Measurements from ENCODE around the gene B4GAT1. TPM values are rescaled to one million over a fixed set of nuclear protein-coding genes. Genes with fewer than 3 reads are reported as not detected.

B4GAT1 gene
- total and polyA plus RNA-seq, 2 of the 13 experiments (the other 11 are each of a cell fraction or from before 2014, with no cell fraction given): 40.4 to 109 TPM

DNA sequence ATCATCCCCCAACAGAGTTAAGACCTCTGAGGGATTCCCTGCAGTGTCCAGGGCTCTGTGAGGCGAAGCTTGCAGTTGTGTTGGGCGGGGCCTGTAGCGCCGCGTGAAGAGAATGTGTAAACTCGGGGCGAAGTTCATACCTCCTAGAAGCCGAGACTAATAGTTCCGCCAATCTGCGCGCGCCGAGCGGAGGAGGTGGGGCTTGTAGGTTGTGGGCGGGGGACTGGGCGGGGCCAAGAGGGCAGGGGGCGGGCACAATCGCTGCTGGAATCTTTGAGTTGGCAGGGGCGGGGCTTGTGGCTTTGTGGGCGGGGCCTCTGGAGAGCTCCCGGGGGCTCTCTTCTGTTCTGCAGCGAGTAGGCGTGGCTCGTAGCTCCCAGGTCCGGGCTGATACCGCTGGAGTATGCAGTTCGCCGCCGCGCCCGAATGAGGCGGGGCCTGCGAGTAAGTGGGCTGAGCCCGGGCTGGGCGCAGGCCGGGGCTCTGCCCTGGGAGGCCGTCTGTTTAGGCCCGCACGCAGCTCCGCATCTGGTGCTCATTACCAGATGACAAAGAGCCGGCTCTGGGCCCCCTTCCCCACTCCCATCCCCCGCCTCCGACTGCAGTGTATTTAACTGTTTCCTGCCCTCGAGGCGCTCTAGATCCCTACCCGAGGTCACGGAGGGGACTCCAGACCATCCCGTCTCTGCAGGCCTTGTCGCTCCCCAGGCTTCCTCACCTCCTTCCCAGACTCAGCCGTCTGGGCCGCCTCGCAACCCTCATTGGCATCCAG lies 34.7 kb downstream of the B4GAT1 start (continued):
- TF ChIP-seq PATZ1 (CRISPR knock-in tag; IDR thresholded peaks at IDR 0.05) (peak; percentile 30), ETV6 (CRISPR knock-in tag; conservative IDR thresholded peaks at IDR 0.05) (no peak), ZFY (CRISPR knock-in tag; IDR thresholded peaks at IDR 0.05) (peak; percentile 82), TAF1 (CRISPR knock-in tag; IDR thresholded peaks at IDR 0.05) (peak; percentile 36; the same call in 1 of the 2 replicates), HOXD1 (CRISPR knock-in tag; IDR thresholded peaks at IDR 0.05) (no peak), POLR2A (IDR thresholded peaks at IDR 0.05; ENCODE audit: insufficient read depth in 1 of 2, low read depth in 2 of 2, low read length in 2 of 2) (peak in 1 of 2 experiments; percentile 42; a peak in 2 of 4 replicates), CHCHD3 (CRISPR knock-in tag; IDR thresholded peaks at IDR 0.05) (no peak), NR0B2 (CRISPR knock-in tag; IDR thresholded peaks at IDR 0.05) (0 out of 2 replicates have a peak, but pooled peaks have one; percentile 26), ZNF777 (CRISPR knock-in tag; IDR thresholded peaks at IDR 0.05) (peak; percentile 93), HDAC1 (CRISPR knock-in tag; IDR thresholded peaks at IDR 0.05) (peak; percentile 9; the same call in 1 of the 2 replicates), ZNF33A (CRISPR knock-in tag; IDR thresholded peaks at IDR 0.05; ENCODE audit: borderline replicate concordance) (no peak), HOXA7 (CRISPR knock-in tag; IDR thresholded peaks at IDR 0.05) (no peak), ZNF260 (CRISPR knock-in tag; IDR thresholded peaks at IDR 0.05; ENCODE audit: borderline replicate concordance, low read depth) (no peak), ZFX (CRISPR knock-in tag; IDR thresholded peaks at IDR 0.05; ENCODE audit: low read depth) (peak; percentile 80), SP5 (CRISPR knock-in tag; IDR thresholded peaks at IDR 0.05; ENCODE audit: borderline replicate concordance, low read depth) (no peak), PRPF4 (IDR thresholded peaks at IDR 0.05; ENCODE audit: low read depth, low read length, poor library complexity, severe bottlenecking) (no peak), ZKSCAN1 (IDR thresholded peaks at IDR 0.05; ENCODE audit: low read length) (no peak)
- TF ChIP-seq, protein P1, sequence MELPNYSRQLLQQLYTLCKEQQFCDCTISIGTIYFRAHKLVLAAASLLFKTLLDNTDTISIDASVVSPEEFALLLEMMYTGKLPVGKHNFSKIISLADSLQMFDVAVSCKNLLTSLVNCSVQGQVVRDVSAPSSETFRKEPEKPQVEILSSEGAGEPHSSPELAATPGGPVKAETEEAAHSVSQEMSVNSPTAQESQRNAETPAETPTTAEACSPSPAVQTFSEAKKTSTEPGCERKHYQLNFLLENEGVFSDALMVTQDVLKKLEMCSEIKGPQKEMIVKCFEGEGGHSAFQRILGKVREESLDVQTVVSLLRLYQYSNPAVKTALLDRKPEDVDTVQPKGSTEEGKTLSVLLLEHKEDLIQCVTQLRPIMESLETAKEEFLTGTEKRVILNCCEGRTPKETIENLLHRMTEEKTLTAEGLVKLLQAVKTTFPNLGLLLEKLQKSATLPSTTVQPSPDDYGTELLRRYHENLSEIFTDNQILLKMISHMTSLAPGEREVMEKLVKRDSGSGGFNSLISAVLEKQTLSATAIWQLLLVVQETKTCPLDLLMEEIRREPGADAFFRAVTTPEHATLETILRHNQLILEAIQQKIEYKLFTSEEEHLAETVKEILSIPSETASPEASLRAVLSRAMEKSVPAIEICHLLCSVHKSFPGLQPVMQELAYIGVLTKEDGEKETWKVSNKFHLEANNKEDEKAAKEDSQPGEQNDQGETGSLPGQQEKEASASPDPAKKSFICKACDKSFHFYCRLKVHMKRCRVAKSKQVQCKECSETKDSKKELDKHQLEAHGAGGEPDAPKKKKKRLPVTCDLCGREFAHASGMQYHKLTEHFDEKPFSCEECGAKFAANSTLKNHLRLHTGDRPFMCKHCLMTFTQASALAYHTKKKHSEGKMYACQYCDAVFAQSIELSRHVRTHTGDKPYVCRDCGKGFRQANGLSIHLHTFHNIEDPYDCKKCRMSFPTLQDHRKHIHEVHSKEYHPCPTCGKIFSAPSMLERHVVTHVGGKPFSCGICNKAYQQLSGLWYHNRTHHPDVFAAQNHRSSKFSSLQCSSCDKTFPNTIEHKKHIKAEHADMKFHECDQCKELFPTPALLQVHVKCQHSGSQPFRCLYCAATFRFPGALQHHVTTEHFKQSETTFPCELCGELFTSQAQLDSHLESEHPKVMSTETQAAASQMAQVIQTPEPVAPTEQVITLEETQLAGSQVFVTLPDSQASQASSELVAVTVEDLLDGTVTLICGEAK (IDR thresholded peaks at IDR 0.05): no peak
- TF ChIP-seq, protein P1 (CRISPR knock-in tag; IDR thresholded peaks at IDR 0.05): no peak; the same call in 1 of the 2 replicates
